Panc1 (cell line): ENCODE measurements around the gene DGKD.

Source experiments
- CTCF ChIP-seq: fragments of 450-650 bp; IDR thresholded peaks from 2 replicates; pipeline ENCODE4 v1.5.1; 2017; ENCODE audit warnings: mild to moderate bottlenecking
- POLR2AphosphoS5 ChIP-seq: IDR thresholded peaks from 2 replicates; pipeline ENCODE4 v1.6.1; 2012; ENCODE audit warnings: mild to moderate bottlenecking, low read depth, low read length, moderate library complexity
- REST ChIP-seq, 2 experiments: IDR thresholded peaks; 2 replicates each; pipeline ENCODE4 v1.6.1; 2011 to 2012; ENCODE audit warnings: low read depth in 2 of 2, control low read depth in 1 of 2, low read length in 1 of 2, mild to moderate bottlenecking in 1 of 2, moderate library complexity in 1 of 2; ENCODE audit not compliant: insufficient read depth in 1 of 2
- SIN3A ChIP-seq: IDR thresholded peaks from 2 replicates; pipeline ENCODE4 v1.6.1; 2012; ENCODE audit warnings: low read depth, mild to moderate bottlenecking, low read length, moderate library complexity, borderline replicate concordance; ENCODE audit not compliant: insufficient read depth
- TCF7L2 ChIP-seq: IDR thresholded peaks from 2 replicates; pipeline ENCODE4 v1.6.1; 2011; ENCODE audit warnings: mild to moderate bottlenecking, low read depth, low read length, inconsistent platforms

- TF ChIP-seq POLR2AphosphoS5 (no peak), CTCF (no peak), REST (IDR thresholded peaks at IDR 0.05; ENCODE audit: insufficient read depth in 1 of 2, low read depth in 2 of 2, low read length in 1 of 2) (no peak), SIN3A (no peak), TCF7L2 (no peak)
Observed at GRCh38 chr2:233445152-233445830, 91.0 kb downstream of the DGKD start.
